Erythroblast (primary cell): ENCODE results near the gene EXOC3.

Experiments
- GATA1 ChIP-seq: IDR thresholded peaks from 2 replicates; pipeline ENCODE4 v1.6.1; 2011; ENCODE audit warnings: low read depth, mild to moderate bottlenecking, control low read depth, low read length, moderate library complexity
- POLR2A ChIP-seq: IDR thresholded peaks from 2 replicates; pipeline ENCODE4 v1.6.1; 2011; ENCODE audit warnings: mild to moderate bottlenecking, low read length

DNA sequence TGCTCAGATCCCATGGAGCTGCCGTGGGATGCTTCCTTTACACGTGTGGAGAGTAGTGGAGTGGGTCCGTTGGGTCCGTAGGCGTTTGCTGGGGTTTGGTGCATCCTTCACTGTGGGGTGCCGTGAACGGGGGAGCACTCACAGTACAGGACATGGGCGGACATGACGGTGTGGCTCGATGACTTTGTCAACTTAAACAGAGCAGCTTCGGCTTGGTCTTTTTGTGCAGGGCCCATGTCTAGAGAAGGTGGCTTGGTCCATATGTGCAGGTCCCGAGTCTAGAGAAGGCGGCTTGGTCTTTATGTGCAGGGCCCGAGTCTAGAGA, 26.4 kb upstream of the EXOC3 start:
- no peak for TF ChIP-seq POLR2A
- no peak for TF ChIP-seq GATA1
